Dendritic cell treated with granulocyte-macrophage colony-stimulating factor and Interleukin-4, amounts not matched to agents 40 ng/mL and 50 ng/mL, for 4 days (primary cell): ENCODE measurements around the gene GPRIN1.
"Not testable (repeated sequence)": the region's sequence is repeated elsewhere in the genome, so short reads cannot be mapped to it uniquely, and the experiment has no call there.

ENCODE experiments used
- H3K27ac Mint-ChIP-seq: one replicate; pipeline ENCODE4 v1.8.0; 2022; ENCODE audit warnings: mild to moderate bottlenecking, mixed read lengths
- H3K27me3 Mint-ChIP-seq: one replicate; pipeline ENCODE4 v1.8.0; 2022; ENCODE audit warnings: mild to moderate bottlenecking, mixed read lengths
- H3K36me3 Mint-ChIP-seq: one replicate; pipeline ENCODE4 v1.8.0; 2022; ENCODE audit warnings: low read depth, mixed read lengths
- H3K4me1 Mint-ChIP-seq: one replicate; pipeline ENCODE4 v1.8.0; 2022; ENCODE audit warnings: low read depth, mixed read lengths
- H3K4me3 Mint-ChIP-seq: one replicate; pipeline ENCODE4 v1.8.0; 2022; ENCODE audit warnings: mild to moderate bottlenecking, moderate library complexity, mixed read lengths
- H3K9me3 Mint-ChIP-seq: one replicate; pipeline ENCODE4 v1.8.0; 2022; ENCODE audit warnings: mixed read lengths
- intact Hi-C: fragments of 100-400 bp; cut with micrococcal nuclease; formaldehyde crosslinking; loops from one replicate; pipeline ENCODE4 v1.15.0; 2022

Gene GPRIN1

GRCh38 chr5:176591667-176592066, 18.3 kb downstream of the GPRIN1 start:
- H3K27ac Mint-ChIP-seq, intact Hi-C loops, H3K4me1 Mint-ChIP-seq, H3K36me3 Mint-ChIP-seq, H3K9me3 Mint-ChIP-seq, H3K4me3 Mint-ChIP-seq: not testable (repeated sequence)
- peaks cover 25% of the 10 kb centered on the region for H3K27me3 Mint-ChIP-seq

DNA sequence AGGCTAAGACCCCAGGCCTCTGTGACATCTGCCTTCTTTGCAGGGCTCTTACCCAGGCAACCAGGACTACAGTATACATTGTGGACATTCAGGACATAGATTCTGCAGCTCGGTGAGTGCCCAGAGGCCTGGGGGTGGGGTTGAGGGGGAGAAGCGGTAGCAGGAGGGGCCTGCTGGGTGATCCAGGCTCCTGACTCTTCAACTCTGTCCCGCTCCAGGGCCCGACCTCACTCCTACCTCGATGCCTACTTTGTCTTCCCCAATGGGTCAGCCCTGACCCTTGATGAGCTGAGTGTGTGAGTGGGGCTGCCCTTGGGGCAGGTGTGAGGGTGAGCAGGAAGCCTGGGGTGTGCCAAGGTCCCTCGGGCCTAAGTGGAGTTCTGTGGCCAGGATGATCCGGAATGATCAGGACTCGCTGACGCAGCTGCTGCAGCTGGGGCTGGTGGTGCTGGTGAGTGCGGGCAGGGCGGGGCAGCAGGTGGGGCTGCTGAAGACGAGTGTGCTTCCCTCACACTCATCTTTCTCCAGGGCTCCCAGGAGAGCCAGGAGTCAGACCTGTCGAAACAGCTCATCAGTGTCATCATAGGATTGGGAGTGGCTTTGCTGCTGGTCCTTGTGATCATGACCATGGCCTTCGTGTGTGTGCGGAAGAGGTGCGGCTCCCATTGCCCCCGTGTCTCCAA, 19.8 kb downstream of the GPRIN1 start:
- no peaks in the 10 kb centered on the region for H3K36me3 Mint-ChIP-seq
- H3K4me3 Mint-ChIP-seq = no peak overlapping the region
- H3K9me3 Mint-ChIP-seq = peaks cover 8% of the 10 kb centered on the region
- H3K4me1 Mint-ChIP-seq = no peaks in the 10 kb centered on the region
- H3K27ac Mint-ChIP-seq = no peak overlapping the region
- H3K27me3 Mint-ChIP-seq = peaks cover 10% of the 10 kb centered on the region
- intact Hi-C loops = no loop called here

GRCh38 chr5:176589039-176589769, 20.8 kb downstream of the GPRIN1 start:
- intact Hi-C loops = no loop called here
- Mint-ChIP-seq H3K27me3 (peaks cover 3% of the 10 kb centered on the region), H3K36me3 (no peaks in the 10 kb centered on the region), H3K4me1 (no peaks in the 10 kb centered on the region), H3K4me3 (no peak overlapping the region), H3K27ac (no peak overlapping the region), H3K9me3 (peaks cover 8% of the 10 kb centered on the region)

GRCh38 chr5:176588297-176588696, 21.7 kb downstream of the GPRIN1 start:
- intact Hi-C loops = no loop called here
- Mint-ChIP-seq H3K4me1 (no peaks in the 10 kb centered on the region), H3K36me3 (no peaks in the 10 kb centered on the region), H3K9me3 (peaks cover 8% of the 10 kb centered on the region), H3K4me3 (no peak overlapping the region), H3K27me3 (no peaks in the 10 kb centered on the region), H3K27ac (no peak overlapping the region)

DNA sequence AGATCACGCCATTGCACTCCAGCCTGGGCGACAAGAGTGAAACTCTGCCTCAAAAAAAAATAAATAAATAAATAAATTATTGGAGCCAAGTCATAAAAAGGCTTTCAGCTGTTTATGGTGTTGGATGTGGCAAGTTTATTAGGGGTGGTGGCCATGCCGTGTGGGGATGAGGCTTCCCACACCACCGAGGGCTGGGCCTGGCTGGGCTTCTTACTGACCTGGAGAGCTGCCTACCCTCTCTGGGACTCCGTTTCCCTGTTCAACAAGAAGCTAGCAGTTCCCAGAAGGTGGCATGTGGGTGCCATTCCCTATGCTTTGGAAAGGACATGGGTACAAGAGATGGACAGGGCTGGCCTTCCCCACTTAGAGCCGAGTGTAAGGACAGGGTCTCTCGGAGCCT, 22.6 kb downstream of the GPRIN1 start:
- Mint-ChIP-seq H3K4me1 (no peaks in the 10 kb centered on the region), H3K4me3 (no peak overlapping the region), H3K27ac (no peak overlapping the region), H3K9me3 (peaks cover 8% of the 10 kb centered on the region), H3K27me3 (no peaks in the 10 kb centered on the region), H3K36me3 (no peaks in the 10 kb centered on the region)
- intact Hi-C loops = no loop called here

GRCh38 chr5:176583076-176583475, 26.9 kb downstream of the GPRIN1 start:
- Mint-ChIP-seq H3K4me3 (no peak overlapping the region), H3K9me3 (peaks cover 8% of the 10 kb centered on the region), H3K36me3 (no peaks in the 10 kb centered on the region), H3K27me3 (no peaks in the 10 kb centered on the region), H3K4me1 (no peaks in the 10 kb centered on the region), H3K27ac (no peak overlapping the region)
- intact Hi-C loops = no loop called here

DNA sequence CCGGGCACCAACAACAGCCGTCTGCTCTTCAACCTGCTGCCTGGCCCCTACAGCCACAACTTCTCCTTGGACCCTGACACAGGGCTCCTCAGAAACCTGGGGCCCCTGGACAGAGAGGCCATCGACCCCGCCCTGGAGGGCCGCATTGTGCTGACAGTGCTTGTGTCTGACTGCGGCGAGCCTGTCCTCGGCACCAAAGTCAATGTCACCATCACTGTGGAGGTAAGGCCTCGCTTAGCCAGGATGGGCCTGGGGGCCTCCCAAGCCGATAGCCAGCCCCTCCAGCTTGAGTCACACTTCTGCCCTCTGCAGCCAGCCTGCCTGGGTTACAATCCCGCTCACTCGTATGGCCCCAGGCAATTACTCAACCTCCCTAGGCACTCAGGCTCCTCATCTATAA, 28.6 kb downstream of the GPRIN1 start:
- Mint-ChIP-seq H3K27me3 (no peaks in the 10 kb centered on the region), H3K4me3 (no peak overlapping the region), H3K27ac (no peak overlapping the region), H3K9me3 (peaks cover 8% of the 10 kb centered on the region), H3K36me3 (no peaks in the 10 kb centered on the region), H3K4me1 (no peaks in the 10 kb centered on the region)
- intact Hi-C loops = no loop called here

DNA sequence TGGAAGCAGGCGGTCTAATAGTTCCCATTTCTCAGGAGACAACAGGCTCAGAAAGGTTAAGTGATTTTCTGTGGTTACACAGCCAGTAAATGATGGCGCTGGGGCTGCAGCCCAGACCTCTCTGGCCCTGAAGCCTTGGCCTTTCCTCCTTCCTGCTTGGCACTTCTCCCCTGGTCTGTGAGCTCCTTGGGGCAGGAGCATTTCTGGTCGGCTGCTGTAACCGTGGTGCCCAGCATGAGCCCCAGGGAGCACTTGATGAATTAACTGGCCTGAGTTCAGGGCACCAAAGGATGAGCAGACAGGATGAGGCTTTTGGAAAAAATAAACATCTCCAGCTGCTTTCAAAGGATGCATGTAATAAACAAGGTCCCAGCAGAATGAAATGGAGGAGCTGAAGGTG, 30.6 kb downstream of the GPRIN1 start:
- intact Hi-C loops = loop anchor here (10.0 kb wide), 1 partner anchor 165 kb away; the partner anchor contains the start of gene CLTB
- H3K4me1 Mint-ChIP-seq = no peaks in the 10 kb centered on the region
- no peaks in the 10 kb centered on the region for H3K9me3 Mint-ChIP-seq
- no peaks in the 10 kb centered on the region for H3K27me3 Mint-ChIP-seq
- H3K27ac Mint-ChIP-seq = no peak overlapping the region
- no peak overlapping the region for H3K4me3 Mint-ChIP-seq
- H3K36me3 Mint-ChIP-seq = no peaks in the 10 kb centered on the region

- Mint-ChIP-seq H3K9me3 (no peaks in the 10 kb centered on the region), H3K27me3 (peaks cover 3% of the 10 kb centered on the region), H3K36me3 (no peaks in the 10 kb centered on the region), H3K27ac (no peak overlapping the region), H3K4me1 (peaks cover 7% of the 10 kb centered on the region), H3K4me3 (no peak overlapping the region)
- intact Hi-C loops = loop anchor here (10.0 kb wide), 1 partner anchor 164 kb away; the partner anchor contains the start of gene CLTB
Measured at GRCh38 chr5:176578391-176578808, 31.6 kb downstream of the GPRIN1 start.

DNA sequence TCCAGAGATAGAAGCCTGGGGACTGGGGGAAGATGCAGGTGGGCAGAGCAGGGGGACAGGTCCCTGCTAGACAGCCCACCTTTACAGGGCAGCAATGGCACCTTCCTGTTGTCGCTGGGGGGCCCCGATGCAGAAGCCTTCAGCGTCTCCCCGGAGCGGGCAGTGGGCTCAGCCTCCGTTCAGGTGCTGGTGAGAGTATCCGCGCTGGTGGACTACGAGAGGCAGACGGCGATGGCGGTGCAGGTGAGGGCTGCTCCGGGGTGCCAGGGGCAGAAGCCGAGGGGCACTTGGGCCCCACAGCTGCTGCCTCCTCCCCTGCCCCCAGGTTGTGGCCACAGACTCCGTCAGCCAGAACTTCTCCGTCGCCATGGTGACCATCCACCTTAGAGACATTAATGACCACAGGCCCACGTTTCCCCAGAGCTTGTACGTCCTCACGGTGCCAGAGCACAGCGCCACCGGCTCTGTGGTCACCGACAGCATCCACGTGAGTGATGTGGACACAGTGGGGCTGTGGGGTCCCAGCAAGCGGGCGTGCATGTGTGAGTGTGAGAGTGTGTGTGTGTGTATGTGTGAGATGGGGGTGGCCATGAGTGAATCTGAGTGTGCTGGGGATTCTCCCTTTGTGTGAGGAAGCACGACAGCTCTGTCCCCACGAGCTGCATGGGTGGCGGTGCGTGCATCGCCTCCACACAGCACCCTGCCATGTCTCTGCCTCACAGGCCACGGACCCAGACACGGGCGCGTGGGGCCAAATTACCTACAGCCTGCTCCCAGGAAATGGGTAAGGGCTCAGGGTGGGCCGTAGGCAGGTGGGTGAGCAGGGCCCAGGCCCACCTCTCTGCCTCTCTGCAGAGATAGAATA, 32.4 kb downstream of the GPRIN1 start:
- Mint-ChIP-seq H3K4me1 (peaks cover 7% of the 10 kb centered on the region), H3K9me3 (no peaks in the 10 kb centered on the region)
- intact Hi-C loops = loop anchor here (10.0 kb wide), 1 partner anchor 163 kb away; the partner anchor contains the start of gene CLTB

DNA sequence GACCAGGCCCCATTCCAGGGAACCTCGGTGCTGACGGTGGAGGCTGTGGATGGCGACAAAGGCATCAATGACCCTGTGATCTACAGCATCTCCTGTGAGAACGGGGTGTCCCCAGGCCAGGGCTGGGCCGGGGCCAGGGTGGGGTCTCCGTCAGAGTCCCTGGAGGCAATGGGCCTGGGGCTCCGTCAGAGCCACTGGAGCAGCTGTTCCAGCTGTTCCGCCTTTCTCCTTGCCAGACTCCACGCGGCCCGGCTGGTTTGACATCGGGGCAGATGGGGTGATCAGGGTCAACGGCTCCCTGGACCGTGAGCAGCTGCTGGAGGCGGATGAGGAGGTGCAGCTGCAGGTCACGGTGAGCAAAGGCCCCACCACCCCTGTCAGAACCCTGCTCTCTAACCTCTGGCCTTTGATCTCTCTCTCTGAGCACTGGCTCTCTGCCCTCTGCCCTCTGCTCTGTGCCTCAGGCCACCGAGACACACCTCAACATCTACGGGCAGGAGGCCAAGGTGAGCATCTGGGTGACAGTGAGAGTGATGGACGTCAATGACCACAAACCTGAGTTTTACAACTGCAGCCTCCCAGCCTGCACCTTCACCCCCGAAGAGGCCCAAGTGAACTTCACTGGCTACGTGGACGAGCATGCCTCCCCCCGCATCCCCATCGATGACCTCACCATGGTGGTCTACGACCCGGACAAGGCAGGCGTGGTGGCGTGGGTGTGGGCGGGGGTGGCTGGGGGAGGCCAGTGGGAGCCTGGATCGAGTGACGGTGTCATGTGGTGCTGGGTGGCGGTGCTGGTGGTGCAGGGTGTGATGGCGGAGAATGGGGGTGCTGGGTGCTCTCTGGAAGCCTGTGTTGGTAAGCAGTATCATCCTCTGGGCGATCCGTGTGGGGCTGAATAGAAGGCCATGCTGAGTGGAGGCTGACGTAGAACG, 34.2 kb downstream of the GPRIN1 start:
- Mint-ChIP-seq H3K27me3 (peaks cover 19% of the 10 kb centered on the region), H3K36me3 (no peaks in the 10 kb centered on the region), H3K9me3 (no peaks in the 10 kb centered on the region), H3K27ac (no peak overlapping the region), H3K4me1 (peaks cover 7% of the 10 kb centered on the region), H3K4me3 (no peak overlapping the region)
- intact Hi-C loops = loop anchor here (10.0 kb wide), 1 partner anchor 161 kb away; the partner anchor contains the start of gene CLTB

More for the DNA sequence above, 32.4 kb downstream of the GPRIN1 start:
- Mint-ChIP-seq H3K36me3 (no peaks in the 10 kb centered on the region), H3K27me3 (peaks cover 10% of the 10 kb centered on the region), H3K27ac (no peak overlapping the region), H3K4me3 (no peak overlapping the region)

- intact Hi-C loops = loop anchor here (10.0 kb wide), 1 partner anchor 160 kb away; the partner anchor contains the start of gene CLTB
- H3K36me3 Mint-ChIP-seq = no peaks in the 10 kb centered on the region
- peaks cover 21% of the 10 kb centered on the region for H3K27me3 Mint-ChIP-seq
- H3K4me1 Mint-ChIP-seq = peaks cover 7% of the 10 kb centered on the region
- H3K9me3 Mint-ChIP-seq = no peaks in the 10 kb centered on the region
- H3K27ac Mint-ChIP-seq = no peak overlapping the region
- no peak overlapping the region for H3K4me3 Mint-ChIP-seq
Measured at GRCh38 chr5:176575066-176575465, 34.9 kb downstream of the GPRIN1 start.

DNA sequence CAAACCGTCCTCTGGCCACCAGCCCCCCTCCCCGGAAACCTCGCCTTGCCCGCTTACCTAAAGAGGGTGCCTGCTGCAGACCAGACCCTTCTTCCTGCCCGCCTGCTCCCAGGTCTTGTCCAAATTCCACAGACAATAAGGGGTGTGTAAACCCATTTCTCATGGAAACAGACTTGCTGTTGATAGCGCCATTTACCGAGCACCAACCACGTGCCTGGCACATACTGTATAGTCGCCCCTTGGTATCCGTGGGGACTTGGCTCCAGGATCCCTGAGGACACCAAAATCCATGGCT, 35.7 kb downstream of the GPRIN1 start:
- Mint-ChIP-seq H3K27me3 (peaks cover 21% of the 10 kb centered on the region), H3K27ac (no peak overlapping the region), H3K4me3 (no peak overlapping the region), H3K4me1 (peaks cover 7% of the 10 kb centered on the region), H3K36me3 (no peaks in the 10 kb centered on the region), H3K9me3 (no peaks in the 10 kb centered on the region)
- intact Hi-C loops = loop anchor here (1.0 to 10.0 kb wide), 2 partner anchors 39 to 159 kb away; partner anchors contain the start of gene CLTB
